HPDE6-E6E7 (cell line): ENCODE results near the gene UBE4B.

Experiments
- DNase-seq: peaks from one replicate; pipeline ENCODE4 v3.0.0; 2011; ENCODE audit warnings: missing footprints; ENCODE audit errors: extremely low spot score

UBE4B gene

GRCh38 chr1:10117132-10117531 lies 84.4 kb downstream of the UBE4B start:
- no peak for DNase-seq

DNA sequence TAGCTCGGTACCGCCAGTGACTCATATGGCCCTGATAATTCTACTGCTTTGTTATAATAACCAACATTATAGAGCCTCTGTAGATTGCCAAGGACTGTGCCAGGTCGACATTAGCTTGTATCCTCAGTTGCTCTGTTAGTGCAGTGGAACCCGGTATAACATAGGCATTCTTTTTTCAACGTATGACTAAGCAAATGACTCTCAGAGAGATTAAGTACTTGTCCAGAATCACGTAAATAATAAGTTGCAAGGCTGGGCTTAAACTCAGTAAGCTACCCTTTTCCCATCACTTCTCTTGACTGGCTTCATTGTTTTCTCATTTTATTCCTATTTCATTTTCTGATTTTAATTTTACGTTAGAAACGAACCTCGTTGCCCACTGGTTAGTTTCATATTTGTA lies 85.1 kb downstream of the UBE4B start:
- no peak for DNase-seq

- DNase-seq = no peak
These were observed 88.9 kb downstream of the UBE4B start for GRCh38 chr1:10121688-10122087.

- no peak for DNase-seq
These were observed 90.2 kb downstream of the UBE4B start for GRCh38 chr1:10122926-10123325.

GRCh38 chr1:10128101-10128765 lies 95.5 kb downstream of the UBE4B start:
- DNase-seq = no peak

DNA sequence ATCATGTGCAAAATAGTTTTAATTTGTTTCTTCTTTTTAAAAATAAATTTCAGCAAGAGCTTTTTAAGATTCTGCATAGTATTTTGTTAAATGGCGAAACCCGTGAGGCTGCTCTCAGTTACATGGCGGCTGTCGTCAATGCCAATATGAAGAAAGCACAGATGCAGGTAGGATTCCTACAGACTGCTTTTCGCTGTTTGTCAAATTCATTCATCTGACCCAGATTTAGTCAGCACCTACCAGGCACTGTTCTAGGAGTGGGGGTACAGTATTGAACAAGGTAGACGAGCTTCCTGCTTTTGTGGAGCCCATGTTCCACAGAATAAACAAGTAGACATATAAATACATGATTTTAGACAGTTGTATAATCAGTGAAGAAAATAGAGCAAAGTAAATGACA lies 99.6 kb downstream of the UBE4B start:
- no peak for DNase-seq

- DNase-seq = no peak
These were observed 100.1 kb downstream of the UBE4B start for GRCh38 chr1:10132852-10133251.

GRCh38 chr1:10140981-10141380 lies 108.2 kb downstream of the UBE4B start:
- DNase-seq = no peak

DNA sequence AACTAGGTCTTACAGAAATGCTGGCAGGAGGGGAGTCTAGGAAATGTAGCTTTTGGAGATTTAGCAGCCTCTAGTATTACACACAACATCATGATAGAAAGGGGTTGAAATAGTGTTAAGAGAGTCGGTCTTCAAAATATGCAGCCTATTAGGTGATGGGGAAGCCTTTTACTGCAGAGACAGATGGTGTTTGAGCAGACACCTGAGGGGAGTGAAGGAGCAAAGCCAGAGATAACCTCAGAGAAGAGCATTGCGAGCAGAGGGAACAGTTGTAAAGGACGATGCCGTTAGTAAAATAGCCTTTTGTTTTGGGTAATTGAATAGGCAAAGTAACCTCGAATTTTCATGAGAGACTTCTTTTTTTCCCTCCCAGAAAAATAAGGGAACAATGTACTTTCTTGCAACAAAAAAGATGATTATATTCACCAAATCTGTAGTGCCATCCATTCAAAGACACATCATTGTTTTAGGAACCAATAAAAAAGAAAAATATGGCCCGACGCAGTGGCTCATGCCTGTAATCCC lies 111.3 kb downstream of the UBE4B start:
- no peak for DNase-seq

DNA sequence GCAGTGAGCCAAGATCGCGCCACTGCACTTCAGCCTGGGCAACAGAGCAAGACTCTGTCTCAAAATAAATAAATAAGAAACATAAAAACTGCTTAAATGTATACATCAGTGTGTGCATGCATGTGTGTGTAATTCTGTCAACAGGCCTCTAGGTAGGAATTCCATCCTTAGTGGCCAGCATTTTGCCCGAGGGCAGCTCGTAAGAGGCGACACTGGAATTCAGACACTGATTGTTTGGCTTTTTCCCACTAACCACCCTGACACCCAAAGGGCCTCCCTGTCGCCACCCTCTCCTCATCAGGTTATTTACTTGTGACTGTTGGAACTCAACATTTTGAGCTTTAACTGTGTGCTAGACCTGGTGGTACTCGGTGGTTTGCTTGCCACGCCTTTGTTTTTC lies 113.6 kb downstream of the UBE4B start:
- no peak for DNase-seq

DNA sequence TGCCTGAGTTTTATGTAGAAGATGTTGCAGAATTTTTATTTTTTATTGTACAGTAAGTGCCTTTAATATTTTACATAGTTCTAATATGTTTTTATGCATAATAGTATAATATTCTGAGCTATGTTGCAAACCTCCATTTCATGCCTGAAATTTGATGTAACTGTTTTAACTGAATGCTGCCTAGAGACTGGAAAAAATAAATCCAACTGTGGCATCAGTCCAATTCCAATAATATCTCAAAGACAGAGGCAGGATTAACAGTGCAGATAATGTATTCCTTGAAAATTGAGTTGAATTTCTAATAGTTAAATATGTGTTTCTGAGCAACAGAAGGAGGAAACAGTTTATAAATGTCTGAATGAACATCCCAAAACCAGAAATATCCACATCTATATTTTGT lies 116.5 kb downstream of the UBE4B start:
- DNase-seq = no peak

DNA sequence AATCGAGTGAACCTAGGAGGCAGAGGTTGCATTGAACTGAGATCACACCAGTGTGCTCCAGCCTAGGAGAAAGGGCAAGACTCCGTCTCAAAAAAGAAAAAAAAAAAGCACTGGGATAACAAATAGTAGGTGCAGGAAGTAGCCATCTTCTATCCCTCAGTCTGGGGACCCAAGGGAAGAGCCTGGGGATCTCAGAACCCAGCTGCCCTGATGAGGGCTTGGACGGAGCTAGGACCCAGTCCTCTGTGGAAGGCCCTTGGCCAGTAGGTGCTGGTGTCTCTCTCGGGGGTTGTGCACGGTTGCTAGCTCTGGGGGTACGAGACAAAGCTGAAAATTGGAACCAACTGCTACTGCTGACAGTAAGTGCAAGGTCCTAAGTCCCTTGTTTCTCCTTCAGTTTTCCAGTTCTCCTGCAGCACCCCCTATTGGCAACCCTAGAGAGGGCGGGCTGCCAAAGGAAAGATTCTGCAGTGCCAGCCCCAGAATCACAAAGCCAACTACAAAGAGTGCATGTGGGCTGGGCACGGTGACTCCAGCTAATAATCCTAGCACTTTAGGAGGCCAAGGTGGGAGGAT lies 120.0 kb downstream of the UBE4B start:
- peak; percentile 19 for DNase-seq

- no peak for DNase-seq
These were observed 122.4 kb downstream of the UBE4B start for GRCh38 chr1:10155087-10155712.

GRCh38 chr1:10160173-10160572 lies 127.4 kb downstream of the UBE4B start:
- no peak for DNase-seq

DNA sequence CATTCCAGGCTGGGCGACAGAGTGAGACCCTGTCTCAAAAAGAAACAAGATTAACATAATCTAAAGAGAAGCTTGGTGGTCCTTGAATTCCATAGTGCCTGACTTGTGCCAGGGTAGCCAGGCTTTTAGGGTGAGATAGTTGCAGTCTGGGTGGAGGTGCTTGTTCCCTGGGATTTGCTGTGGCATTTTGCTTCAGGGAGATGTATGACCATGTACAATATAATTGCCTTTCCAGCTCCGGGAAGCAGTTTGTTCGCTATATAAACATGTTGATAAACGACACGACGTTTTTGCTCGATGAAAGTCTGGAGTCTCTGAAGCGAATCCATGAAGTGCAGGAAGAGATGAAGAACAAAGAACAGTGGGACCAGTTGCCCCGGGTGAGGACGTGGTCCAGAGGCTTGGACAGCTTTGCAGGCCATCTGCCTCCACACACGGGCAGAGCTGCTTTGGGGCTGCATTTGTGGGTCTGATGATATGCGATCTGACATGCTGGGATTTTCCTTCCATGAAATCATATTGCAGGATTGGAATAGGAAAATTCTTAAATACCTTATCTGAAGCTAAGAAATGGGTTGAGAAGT lies 128.2 kb downstream of the UBE4B start:
- no peak for DNase-seq

GRCh38 chr1:10161541-10162290 lies 129.0 kb downstream of the UBE4B start:
- no peak for DNase-seq

DNA sequence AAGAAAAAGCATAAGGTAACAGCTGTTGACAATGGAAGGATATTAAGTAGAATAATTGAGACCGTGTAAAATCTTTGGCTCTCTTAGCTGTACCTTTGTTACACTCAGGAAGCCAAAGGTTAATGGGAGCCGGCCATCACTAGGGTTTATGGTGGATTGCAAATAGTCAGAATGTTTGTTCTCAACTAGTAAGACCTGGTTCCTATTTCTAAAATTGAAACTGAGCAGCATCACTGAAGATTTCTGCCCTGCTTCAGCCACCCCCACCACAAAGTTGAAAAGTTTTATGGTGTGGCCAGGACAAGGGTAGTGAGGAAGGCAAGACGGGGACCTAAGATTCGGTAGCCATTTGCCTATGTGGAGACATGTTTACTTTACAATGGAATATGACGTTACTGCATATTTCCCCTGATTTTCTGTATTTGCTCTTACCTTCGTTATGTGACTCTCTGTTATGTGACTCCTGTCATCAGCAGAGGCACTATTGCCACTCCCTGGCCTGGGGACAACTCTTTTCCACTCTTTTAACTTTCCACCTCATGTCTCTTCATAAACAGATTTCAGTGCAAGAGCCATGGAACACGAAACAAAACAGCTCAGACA lies 136.3 kb downstream of the UBE4B start:
- DNase-seq = no peak

DNA sequence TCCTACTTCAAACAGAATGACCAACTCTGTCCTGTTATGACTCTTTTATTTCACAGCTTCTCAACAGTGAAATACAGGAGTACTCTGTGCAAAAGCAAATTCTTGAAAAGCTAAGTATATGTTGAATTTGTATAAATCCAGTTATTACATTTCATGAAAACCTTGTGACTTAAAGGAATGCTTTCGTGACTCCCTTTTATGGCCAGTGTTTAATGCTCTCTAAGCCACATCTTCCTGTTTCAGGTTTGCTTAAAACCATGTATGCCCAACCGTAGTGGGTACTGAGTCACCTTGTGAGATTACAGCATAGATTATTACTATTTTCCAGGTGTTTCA lies 137.4 kb downstream of the UBE4B start:
- DNase-seq = no peak

DNA sequence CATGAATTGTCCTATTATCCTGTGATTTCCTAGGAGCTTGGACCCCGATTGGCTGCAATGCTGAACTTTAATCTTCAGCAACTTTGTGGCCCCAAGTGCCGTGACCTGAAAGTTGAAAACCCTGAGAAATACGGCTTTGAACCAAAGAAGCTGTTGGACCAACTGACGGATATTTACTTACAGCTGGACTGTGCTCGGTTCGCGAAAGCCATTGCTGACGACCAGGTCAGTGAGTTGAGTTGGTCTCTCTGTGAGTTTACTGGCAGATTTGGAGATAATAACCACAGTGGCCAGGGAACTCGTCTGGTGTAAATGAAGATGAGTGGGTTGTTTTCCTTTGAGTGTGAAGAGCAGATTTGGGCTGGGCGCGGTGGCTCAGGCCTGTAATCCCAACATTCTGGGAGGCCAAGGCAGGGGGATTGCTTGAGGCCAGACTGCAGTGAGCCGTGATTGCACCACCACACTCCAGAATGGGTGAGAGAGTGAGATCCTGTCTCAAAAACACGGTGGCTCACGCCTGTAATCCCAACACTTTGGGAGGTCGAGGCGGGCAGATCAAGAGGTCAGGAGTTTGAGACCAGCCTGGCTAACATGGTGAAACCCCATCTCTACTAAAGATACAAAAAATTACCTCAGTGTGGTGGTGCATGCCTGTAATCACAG lies 138.5 kb downstream of the UBE4B start:
- no peak for DNase-seq

- no peak for DNase-seq
These were observed 139.4 kb downstream of the UBE4B start for GRCh38 chr1:10171995-10172669.

GRCh38 chr1:10173582-10173981 lies 140.8 kb downstream of the UBE4B start:
- DNase-seq = no peak
